HepG2 (cell line): ENCODE measurements around the gene LRRC8D.

ENCODE experiments used
- EZH2 ChIP-seq: conservative IDR thresholded peaks from 2 replicates; pipeline ENCODE4 v1.6.1; 2012; ENCODE audit warnings: mild to moderate bottlenecking, low read depth, low read length, moderate library complexity
- NFE2L1 ChIP-seq: sonication (generic); formaldehyde crosslinking; IDR thresholded peaks from 2 replicates; pipeline ENCODE4 v1.4.0; 2020; ENCODE audit warnings: missing genetic modification reagents, mild to moderate bottlenecking, borderline replicate concordance
- PHF8 ChIP-seq: sonication (generic); formaldehyde crosslinking; IDR thresholded peaks from 2 replicates; pipeline ENCODE4 v1.5.0; 2020; ENCODE audit warnings: missing genetic modification reagents
- SP1 ChIP-seq, 2 experiments: fragments of 450-650 bp in 1 of 2; sonication (generic) in 1 of 2; formaldehyde crosslinking in 1 of 2; IDR thresholded peaks; 2 replicates each; pipeline versions ENCODE4 v1.4.0 to v1.6.1; 2016 to 2020; ENCODE audit warnings: missing genetic modification reagents in 1 of 2
- SP4 ChIP-seq: sonication (generic); formaldehyde crosslinking; IDR thresholded peaks from 2 replicates; pipeline ENCODE4 v1.8.1; 2023; ENCODE audit warnings: mild to moderate bottlenecking, missing genetic modification reagents
- YY1 ChIP-seq: IDR thresholded peaks from 2 replicates; pipeline ENCODE4 v1.6.1; 2011; ENCODE audit warnings: low read length, low read depth, moderate library complexity, mild to moderate bottlenecking; ENCODE audit not compliant: insufficient read depth, insufficient replicate concordance
- ZNF12 ChIP-seq: sonication (generic); formaldehyde crosslinking; IDR thresholded peaks from 2 replicates; pipeline ENCODE4 v1.5.0; 2020; ENCODE audit warnings: missing genetic modification reagents
- ZNF660 ChIP-seq: sonication (generic); formaldehyde crosslinking; IDR thresholded peaks from 2 replicates; pipeline ENCODE4 v1.5.1; 2020; ENCODE audit warnings: mild to moderate bottlenecking, low read depth, missing genetic modification reagents, borderline replicate concordance
- TF ChIP-seq, protein P1 (sequence below): sonication (generic); formaldehyde crosslinking; IDR thresholded peaks from 2 replicates; pipeline ENCODE4 v1.5.0; 2020; ENCODE audit warnings: mild to moderate bottlenecking, missing genetic modification reagents, moderate library complexity
- TF ChIP-seq, protein P2 (sequence below): IDR thresholded peaks from 2 replicates; pipeline ENCODE4 v1.6.1; 2016; ENCODE audit warnings: low read depth, missing genetic modification reagents, missing compliant biosample characterization
- TF ChIP-seq, protein P3 (sequence below): sonication (generic); formaldehyde crosslinking; conservative IDR thresholded peaks from 2 replicates; pipeline ENCODE4 v1.8.0; 2022; ENCODE audit warnings: missing genetic modification reagents
- TF ChIP-seq, protein P4 (sequence below): IDR thresholded peaks from 2 replicates; pipeline ENCODE4 v1.6.1; 2012; ENCODE audit warnings: low read depth, low read length, improper control_type of control experiment
- TF ChIP-seq, protein P5 (sequence below): sonication (generic); formaldehyde crosslinking; IDR thresholded peaks from 2 replicates; pipeline ENCODE4 v1.4.0; 2020; ENCODE audit warnings: mild to moderate bottlenecking, missing genetic modification reagents

DNA sequence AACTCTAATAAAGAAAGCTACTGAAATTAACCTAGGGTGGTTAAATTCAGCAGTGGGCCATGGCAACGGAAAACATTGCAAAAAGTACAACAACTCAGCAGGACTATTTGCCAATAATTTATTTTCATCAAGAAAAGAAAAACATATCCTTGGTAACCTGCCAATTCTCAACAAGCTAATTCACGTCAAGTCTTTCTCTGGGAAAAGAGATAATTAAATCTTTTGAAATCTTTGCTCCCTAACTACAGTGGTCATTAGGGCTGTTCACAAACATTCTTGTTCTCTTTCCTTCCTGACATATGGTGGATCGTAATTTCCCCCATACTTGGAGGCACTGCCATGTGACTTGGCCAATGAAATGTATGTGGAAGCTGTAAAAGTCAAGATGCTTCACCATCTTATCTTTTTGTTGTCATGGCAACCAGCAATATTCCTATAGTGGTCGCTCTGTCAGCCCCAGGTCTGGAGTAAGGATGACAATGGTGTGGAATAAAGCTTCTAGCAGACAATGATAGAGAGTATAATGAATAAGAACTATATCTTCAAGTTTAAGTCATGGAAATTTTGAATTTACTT is 144.4 kb downstream of the LRRC8D start:
- TF ChIP-seq, protein P1, sequence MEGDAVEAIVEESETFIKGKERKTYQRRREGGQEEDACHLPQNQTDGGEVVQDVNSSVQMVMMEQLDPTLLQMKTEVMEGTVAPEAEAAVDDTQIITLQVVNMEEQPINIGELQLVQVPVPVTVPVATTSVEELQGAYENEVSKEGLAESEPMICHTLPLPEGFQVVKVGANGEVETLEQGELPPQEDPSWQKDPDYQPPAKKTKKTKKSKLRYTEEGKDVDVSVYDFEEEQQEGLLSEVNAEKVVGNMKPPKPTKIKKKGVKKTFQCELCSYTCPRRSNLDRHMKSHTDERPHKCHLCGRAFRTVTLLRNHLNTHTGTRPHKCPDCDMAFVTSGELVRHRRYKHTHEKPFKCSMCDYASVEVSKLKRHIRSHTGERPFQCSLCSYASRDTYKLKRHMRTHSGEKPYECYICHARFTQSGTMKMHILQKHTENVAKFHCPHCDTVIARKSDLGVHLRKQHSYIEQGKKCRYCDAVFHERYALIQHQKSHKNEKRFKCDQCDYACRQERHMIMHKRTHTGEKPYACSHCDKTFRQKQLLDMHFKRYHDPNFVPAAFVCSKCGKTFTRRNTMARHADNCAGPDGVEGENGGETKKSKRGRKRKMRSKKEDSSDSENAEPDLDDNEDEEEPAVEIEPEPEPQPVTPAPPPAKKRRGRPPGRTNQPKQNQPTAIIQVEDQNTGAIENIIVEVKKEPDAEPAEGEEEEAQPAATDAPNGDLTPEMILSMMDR (CRISPR knock-in tag), result no peak
- TF ChIP-seq, protein P2, sequence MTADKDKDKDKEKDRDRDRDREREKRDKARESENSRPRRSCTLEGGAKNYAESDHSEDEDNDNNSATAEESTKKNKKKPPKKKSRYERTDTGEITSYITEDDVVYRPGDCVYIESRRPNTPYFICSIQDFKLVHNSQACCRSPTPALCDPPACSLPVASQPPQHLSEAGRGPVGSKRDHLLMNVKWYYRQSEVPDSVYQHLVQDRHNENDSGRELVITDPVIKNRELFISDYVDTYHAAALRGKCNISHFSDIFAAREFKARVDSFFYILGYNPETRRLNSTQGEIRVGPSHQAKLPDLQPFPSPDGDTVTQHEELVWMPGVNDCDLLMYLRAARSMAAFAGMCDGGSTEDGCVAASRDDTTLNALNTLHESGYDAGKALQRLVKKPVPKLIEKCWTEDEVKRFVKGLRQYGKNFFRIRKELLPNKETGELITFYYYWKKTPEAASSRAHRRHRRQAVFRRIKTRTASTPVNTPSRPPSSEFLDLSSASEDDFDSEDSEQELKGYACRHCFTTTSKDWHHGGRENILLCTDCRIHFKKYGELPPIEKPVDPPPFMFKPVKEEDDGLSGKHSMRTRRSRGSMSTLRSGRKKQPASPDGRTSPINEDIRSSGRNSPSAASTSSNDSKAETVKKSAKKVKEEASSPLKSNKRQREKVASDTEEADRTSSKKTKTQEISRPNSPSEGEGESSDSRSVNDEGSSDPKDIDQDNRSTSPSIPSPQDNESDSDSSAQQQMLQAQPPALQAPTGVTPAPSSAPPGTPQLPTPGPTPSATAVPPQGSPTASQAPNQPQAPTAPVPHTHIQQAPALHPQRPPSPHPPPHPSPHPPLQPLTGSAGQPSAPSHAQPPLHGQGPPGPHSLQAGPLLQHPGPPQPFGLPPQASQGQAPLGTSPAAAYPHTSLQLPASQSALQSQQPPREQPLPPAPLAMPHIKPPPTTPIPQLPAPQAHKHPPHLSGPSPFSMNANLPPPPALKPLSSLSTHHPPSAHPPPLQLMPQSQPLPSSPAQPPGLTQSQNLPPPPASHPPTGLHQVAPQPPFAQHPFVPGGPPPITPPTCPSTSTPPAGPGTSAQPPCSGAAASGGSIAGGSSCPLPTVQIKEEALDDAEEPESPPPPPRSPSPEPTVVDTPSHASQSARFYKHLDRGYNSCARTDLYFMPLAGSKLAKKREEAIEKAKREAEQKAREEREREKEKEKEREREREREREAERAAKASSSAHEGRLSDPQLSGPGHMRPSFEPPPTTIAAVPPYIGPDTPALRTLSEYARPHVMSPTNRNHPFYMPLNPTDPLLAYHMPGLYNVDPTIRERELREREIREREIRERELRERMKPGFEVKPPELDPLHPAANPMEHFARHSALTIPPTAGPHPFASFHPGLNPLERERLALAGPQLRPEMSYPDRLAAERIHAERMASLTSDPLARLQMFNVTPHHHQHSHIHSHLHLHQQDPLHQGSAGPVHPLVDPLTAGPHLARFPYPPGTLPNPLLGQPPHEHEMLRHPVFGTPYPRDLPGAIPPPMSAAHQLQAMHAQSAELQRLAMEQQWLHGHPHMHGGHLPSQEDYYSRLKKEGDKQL (CRISPR knock-in tag), result no peak
- TF ChIP-seq SP4 (CRISPR knock-in tag) (no peak), ZNF12 (CRISPR knock-in tag) (no peak), NFE2L1 (CRISPR knock-in tag) (no peak), ZNF660 (no peak), SP1 (IDR thresholded peaks at IDR 0.05) (no peak), SP1 (CRISPR knock-in tag; IDR thresholded peaks at IDR 0.05) (no peak), EZH2 (no peak), YY1 (no peak), PHF8 (CRISPR knock-in tag) (no peak)
- TF ChIP-seq, protein P3, sequence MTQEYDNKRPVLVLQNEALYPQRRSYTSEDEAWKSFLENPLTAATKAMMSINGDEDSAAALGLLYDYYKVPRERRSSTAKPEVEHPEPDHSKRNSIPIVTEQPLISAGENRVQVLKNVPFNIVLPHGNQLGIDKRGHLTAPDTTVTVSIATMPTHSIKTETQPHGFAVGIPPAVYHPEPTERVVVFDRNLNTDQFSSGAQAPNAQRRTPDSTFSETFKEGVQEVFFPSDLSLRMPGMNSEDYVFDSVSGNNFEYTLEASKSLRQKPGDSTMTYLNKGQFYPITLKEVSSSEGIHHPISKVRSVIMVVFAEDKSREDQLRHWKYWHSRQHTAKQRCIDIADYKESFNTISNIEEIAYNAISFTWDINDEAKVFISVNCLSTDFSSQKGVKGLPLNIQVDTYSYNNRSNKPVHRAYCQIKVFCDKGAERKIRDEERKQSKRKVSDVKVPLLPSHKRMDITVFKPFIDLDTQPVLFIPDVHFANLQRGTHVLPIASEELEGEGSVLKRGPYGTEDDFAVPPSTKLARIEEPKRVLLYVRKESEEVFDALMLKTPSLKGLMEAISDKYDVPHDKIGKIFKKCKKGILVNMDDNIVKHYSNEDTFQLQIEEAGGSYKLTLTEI (CRISPR knock-in tag), result no peak
- TF ChIP-seq, protein P4, sequence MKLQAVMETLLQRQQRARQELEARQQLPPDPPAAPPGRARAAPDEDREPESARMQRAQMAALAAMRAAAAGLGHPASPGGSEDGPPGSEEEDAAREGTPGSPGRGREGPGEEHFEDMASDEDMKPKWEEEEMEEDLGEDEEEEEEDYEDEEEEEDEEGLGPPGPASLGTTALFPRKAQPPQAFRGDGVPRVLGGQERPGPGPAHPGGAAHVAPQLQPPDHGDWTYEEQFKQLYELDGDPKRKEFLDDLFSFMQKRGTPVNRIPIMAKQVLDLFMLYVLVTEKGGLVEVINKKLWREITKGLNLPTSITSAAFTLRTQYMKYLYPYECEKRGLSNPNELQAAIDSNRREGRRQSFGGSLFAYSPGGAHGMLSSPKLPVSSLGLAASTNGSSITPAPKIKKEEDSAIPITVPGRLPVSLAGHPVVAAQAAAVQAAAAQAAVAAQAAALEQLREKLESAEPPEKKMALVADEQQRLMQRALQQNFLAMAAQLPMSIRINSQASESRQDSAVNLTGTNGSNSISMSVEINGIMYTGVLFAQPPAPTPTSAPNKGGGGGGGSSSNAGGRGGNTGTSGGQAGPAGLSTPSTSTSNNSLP, result no peak
- TF ChIP-seq, protein P5, sequence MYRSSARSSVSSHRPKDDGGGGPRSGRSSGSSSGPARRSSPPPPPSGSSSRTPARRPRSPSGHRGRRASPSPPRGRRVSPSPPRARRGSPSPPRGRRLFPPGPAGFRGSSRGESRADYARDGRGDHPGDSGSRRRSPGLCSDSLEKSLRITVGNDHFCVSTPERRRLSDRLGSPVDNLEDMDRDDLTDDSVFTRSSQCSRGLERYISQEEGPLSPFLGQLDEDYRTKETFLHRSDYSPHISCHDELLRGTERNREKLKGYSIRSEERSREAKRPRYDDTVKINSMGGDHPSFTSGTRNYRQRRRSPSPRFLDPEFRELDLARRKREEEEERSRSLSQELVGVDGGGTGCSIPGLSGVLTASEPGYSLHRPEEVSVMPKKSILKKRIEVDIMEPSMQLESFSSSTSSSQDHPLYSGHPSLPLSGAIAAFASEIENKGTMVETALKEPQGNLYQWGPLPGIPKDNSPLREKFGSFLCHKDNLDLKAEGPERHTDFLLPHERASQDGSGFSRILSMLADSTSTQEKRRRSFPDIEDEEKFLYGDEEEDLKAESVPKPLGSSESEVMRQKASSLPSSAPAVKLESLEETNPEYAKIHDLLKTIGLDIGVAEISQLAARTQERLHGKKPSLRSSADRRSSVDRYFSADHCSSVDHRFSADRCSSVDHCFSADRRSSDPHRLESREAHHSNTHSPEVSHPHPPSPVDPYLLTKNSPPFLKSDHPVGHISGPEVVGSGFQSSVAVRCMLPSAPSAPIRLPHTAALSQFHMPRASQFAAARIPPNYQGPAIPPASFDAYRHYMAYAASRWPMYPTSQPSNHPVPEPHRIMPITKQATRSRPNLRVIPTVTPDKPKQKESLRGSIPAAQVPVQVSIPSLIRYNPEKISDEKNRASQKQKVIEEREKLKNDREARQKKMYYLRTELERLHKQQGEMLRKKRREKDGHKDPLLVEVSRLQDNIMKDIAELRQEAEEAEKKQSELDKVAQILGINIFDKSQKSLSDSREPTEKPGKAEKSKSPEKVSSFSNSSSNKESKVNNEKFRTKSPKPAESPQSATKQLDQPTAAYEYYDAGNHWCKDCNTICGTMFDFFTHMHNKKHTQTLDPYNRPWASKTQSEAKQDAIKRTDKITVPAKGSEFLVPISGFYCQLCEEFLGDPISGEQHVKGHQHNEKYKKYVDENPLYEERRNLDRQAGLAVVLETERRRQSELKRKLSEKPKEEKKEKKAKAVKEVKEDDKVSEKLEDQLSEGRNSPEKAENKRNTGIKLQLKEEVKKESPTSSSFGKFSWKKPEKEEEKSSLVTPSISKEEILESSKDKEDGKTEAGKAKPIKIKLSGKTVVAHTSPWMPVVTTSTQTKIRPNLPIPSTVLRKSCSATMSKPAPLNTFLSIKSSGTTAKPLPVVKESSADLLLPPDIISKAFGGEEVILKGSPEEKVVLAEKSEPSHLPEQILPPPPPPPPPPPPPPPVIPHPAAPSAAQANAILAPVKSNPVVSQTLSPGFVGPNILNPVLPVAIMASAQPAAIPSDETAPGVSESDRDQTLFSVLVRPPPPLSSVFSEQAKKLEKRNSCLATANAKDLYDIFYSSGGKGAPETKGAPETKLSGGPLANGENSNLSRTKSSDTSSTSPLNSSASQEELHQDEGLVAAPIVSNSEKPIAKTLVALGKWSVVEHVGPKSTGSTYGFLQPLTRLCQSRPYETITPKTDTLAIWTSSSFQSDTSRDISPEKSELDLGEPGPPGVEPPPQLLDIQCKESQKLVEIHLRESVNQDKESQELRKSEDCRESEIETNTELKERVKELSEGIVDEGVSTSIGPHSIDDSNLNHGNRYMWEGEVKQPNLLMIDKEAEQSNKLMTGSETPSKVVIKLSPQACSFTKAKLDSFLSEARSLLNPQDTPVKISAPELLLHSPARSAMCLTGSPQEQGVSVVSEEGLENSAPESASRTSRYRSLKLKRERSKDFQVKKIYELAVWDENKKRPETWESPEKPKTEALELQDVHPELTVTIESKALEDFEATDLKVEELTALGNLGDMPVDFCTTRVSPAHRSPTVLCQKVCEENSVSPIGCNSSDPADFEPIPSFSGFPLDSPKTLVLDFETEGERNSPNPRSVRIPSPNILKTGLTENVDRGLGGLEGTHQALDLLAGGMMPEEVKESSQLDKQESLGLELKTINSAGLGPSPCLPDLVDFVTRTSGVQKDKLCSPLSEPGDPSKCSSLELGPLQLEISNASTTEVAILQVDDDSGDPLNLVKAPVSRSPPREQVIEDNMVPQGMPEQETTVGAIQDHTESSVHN, result no peak
